Tibial artery (tissue), 4 donors: ENCODE results near the gene BCL11A.

Experiments used
- DNase-seq, 2 donors: peaks; one replicate each; pipeline ENCODE4 v3.0.0-alpha.2; 2019
- H3K27ac ChIP-seq, 2 donors: fragments of 200-600 bp; sonication (generic) in 1 of 2; 1 replicate in 1 of 2; 2 replicates in 1 of 2; pipeline ENCODE4 v1.5.1; 2018 to 2019; ENCODE audit warnings: mild to moderate bottlenecking in 1 of 2
- H3K27me3 ChIP-seq, 2 donors: fragments of 200-600 bp; sonication (generic) in 1 of 2; one replicate each; pipeline versions ENCODE4 v1.5.1 to v1.6.0; 2016 to 2019
- H3K36me3 ChIP-seq, 3 donors: fragments of 200-600 bp; sonication (generic) in 2 of 3; one replicate each; pipeline ENCODE4 v1.5.1; 2016 to 2019; ENCODE audit warnings: mild to moderate bottlenecking in 2 of 3
- H3K4me1 ChIP-seq, 4 donors: fragments of 200-600 bp; sonication (generic) in 2 of 4; 1 replicate in 3 of 4; 2 replicates in 1 of 4; pipeline ENCODE4 v1.5.1; 2016 to 2019
- H3K4me3 ChIP-seq, 2 donors: fragments of 200-600 bp; sonication (generic) in 1 of 2; 1 replicate in 1 of 2; 2 replicates in 1 of 2; pipeline ENCODE4 v1.5.1; 2018 to 2019; ENCODE audit warnings: mild to moderate bottlenecking in 2 of 2
- H3K9me3 ChIP-seq, 3 donors: fragments of 200-600 bp; sonication (generic) in 1 of 3; one replicate each; pipeline ENCODE4 v1.5.1; 2016 to 2019
- CTCF ChIP-seq, 2 experiments: fragments of 200-600 bp in 1 of 2; fragments of 450-650 bp in 1 of 2; IDR thresholded peaks; one replicate each; pipeline ENCODE4 v1.5.1; 2017 to 2019; ENCODE audit warnings: antibody characterized with exemption in 2 of 2, mild to moderate bottlenecking in 1 of 2, moderate library complexity in 1 of 2
- intact Hi-C: fragments of 100-400 bp; cut with DNase I; formaldehyde crosslinking; loops from one replicate; pipeline ENCODE4 v1.15.0; 2023; ENCODE audit warnings: low total_unique reads

BCL11A gene

DNA sequence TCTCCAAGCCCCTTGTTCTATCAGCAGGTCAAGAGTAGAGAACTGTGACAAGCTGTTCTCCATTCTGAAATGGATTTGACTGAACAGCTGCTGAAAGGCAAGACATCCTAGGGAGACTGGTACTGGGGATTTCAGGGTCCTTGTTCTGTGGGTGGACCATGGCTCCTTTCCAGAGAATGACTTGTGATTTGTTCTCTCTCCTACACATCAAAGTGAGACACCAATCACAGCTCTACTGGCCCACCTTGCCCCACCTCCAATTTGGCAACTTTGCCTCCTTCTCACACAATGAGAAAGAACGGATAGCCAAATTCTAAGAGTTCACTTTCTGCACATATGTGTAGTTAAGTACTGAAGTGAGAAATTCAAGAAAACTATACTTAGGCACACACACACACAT is 67.4 kb downstream of the BCL11A start:
- H3K9me3 ChIP-seq: no peaks in the 10 kb centered on the region
- H3K4me3 ChIP-seq: no peak overlapping the region
- DNase-seq: no peak
- H3K27me3 ChIP-seq: peaks cover 0 to 3% of the 10 kb centered on the region in 2 donors
- no peaks in the 10 kb centered on the region for H3K36me3 ChIP-seq
- H3K27ac ChIP-seq: no peak overlapping the region
- no peaks in the 10 kb centered on the region for H3K4me1 ChIP-seq
- TF ChIP-seq CTCF (IDR thresholded peaks at IDR 0.05): no peak
- intact Hi-C loops: no loop called here

DNA sequence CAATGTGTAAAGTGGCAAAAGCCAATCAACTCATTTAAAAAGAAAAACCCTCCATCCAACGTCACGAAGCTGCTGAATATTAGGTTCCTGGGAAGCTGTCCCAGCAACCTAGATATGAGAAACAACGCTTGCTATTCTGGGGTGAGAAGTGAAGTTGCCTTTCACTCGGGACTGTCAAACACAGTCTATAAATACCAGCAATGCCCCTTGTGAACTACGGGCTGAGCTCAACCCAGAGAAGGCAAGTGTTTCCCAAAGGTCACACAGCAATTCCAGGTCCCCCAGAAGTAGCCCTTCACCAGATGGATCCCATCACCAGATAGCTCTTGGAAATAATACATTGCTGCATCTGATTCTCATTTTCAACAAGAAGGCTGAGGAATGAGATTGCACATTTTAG is 67.9 kb downstream of the BCL11A start:
- Histone ChIP-seq H3K27me3 (peaks cover 0 to 3% of the 10 kb centered on the region in 2 donors), H3K9me3 (no peaks in the 10 kb centered on the region), H3K27ac (no peak overlapping the region), H3K4me3 (no peak overlapping the region), H3K36me3 (no peaks in the 10 kb centered on the region), H3K4me1 (no peaks in the 10 kb centered on the region)
- TF ChIP-seq CTCF (IDR thresholded peaks at IDR 0.05): no peak
- no peak for DNase-seq
- intact Hi-C loops: no loop called here

DNA sequence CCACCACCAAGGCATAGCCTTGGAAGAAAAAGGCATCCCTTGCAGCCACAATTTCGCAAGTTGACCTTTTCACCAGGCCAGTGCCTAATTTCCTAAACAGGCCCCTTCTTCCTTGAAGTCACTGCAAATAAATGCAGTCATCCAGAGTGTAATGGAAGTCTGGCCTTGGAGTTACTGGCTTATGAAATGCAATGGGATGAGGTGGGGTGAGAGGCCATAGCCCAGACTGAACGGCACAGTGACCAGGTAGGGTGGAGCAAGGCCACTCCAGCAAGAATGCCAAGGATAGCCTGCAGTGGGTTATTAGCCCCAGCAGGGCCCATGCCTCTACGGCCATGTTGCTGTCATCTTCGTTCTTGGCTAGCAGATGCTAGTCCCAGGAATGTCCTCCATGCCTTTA is 68.4 kb downstream of the BCL11A start:
- no peaks in the 10 kb centered on the region for H3K36me3 ChIP-seq
- H3K4me3 ChIP-seq: no peak overlapping the region
- no peak for TF ChIP-seq CTCF (IDR thresholded peaks at IDR 0.05)
- H3K4me1 ChIP-seq: no peaks in the 10 kb centered on the region
- intact Hi-C loops: no loop called here
- no peaks in the 10 kb centered on the region for H3K9me3 ChIP-seq
- peaks cover 0 to 3% of the 10 kb centered on the region in 2 donors for H3K27me3 ChIP-seq
- H3K27ac ChIP-seq: no peak overlapping the region
- DNase-seq: no peak

GRCh38 chr2:60484133-60484645 is 69.3 kb downstream of the BCL11A start:
- Histone ChIP-seq H3K4me1 (no peaks in the 10 kb centered on the region), H3K27me3 (peaks cover 0 to 3% of the 10 kb centered on the region in 2 donors), H3K9me3 (no peaks in the 10 kb centered on the region), H3K36me3 (no peaks in the 10 kb centered on the region), H3K27ac (no peak overlapping the region), H3K4me3 (no peak overlapping the region)
- TF ChIP-seq CTCF (IDR thresholded peaks at IDR 0.05): no peak
- no peak for DNase-seq
- intact Hi-C loops: no loop called here

- DNase-seq: no peak
Observed at GRCh38 chr2:60483401-60483800, 70.1 kb downstream of the BCL11A start.

More at GRCh38 chr2:60483401-60483800, 70.1 kb downstream of the BCL11A start:
- intact Hi-C loops: no loop called here
- Histone ChIP-seq H3K9me3 (no peaks in the 10 kb centered on the region), H3K4me1 (no peaks in the 10 kb centered on the region), H3K27ac (no peak overlapping the region), H3K27me3 (peaks cover 0 to 3% of the 10 kb centered on the region in 2 donors), H3K4me3 (no peak overlapping the region), H3K36me3 (no peaks in the 10 kb centered on the region)
- TF ChIP-seq CTCF (IDR thresholded peaks at IDR 0.05): no peak
